Activated CD8-positive, alpha-beta memory T cell treated with anti-CD3 and anti-CD28 coated beads, Interleukin-2, amount 10 ng/mL, durations not matched to agents 7 days and 5 days (primary cell): Measurements from ENCODE around the gene CDKN2D. TPM values are rescaled to one million over a fixed set of nuclear protein-coding genes. Genes with fewer than 3 reads are reported as not detected.
A peak's percentile ranks its signal among the peaks of the same experiment; 100 is the strongest.

Experiments used
- ATAC-seq: fragments of 150-1000 bp; cut with Tn5 transposase; one replicate; pipeline ENCODE4 v1.10.0; 2021; ENCODE audit warnings: moderate library complexity
- CTCF ChIA-PET: fragments of 350-600 bp; sonication (Branson Sonifier 250); formaldehyde crosslinking; loops from one replicate; lab custom pipeline; 2021; ENCODE audit warnings: antibody characterized with exemption; lab: Charles Lee
- DNase-seq: peaks from one replicate; pipeline ENCODE4 v3.0.0-alpha.2; 2020
- H3K27ac Mint-ChIP-seq: one replicate; pipeline ENCODE4 v1.8.0; 2021; ENCODE audit warnings: mild to moderate bottlenecking, mixed read lengths
- H3K27me3 Mint-ChIP-seq: one replicate; pipeline ENCODE4 v1.8.0; 2021; ENCODE audit warnings: mixed read lengths
- H3K36me3 Mint-ChIP-seq: one replicate; pipeline ENCODE4 v1.8.0; 2021; ENCODE audit warnings: mild to moderate bottlenecking, mixed read lengths
- H3K4me1 Mint-ChIP-seq: one replicate; pipeline ENCODE4 v1.8.0; 2021; ENCODE audit warnings: mixed read lengths
- H3K4me3 Mint-ChIP-seq: one replicate; pipeline ENCODE4 v1.8.0; 2021; ENCODE audit warnings: mild to moderate bottlenecking, moderate library complexity, mixed read lengths
- H3K9me3 Mint-ChIP-seq: one replicate; pipeline ENCODE4 v1.8.0; 2022; ENCODE audit warnings: low read depth, mixed read lengths
- total RNA-seq, 2 experiments: library from RNA; stranded (reverse); gene quantifications; one replicate each; pipeline ENCODE4 v1.2.3, GENCODE V29; 2021

The CDKN2D gene
- total RNA-seq, 2 experiments from 2014 or later, result 40.9 to 73.3 TPM

GRCh38 chr19:10593820-10594637 lies 25.2 kb upstream of the CDKN2D start:
- DNase-seq, result no peak
- Mint-ChIP-seq H3K27ac (no peak overlapping the region), H3K4me3 (no peak overlapping the region), H3K27me3 (no peaks in the 10 kb centered on the region), H3K4me1 (peaks cover 28% of the 10 kb centered on the region), H3K36me3 (no peaks in the 10 kb centered on the region), H3K9me3 (no peaks in the 10 kb centered on the region)
- CTCF ChIA-PET, result interaction anchor here (1.4 to 3.9 kb wide), 6 partner anchors 10 to 110 kb away, joined by 3 to 33 read pairs (median 14); no protein-coding TSS in a partner anchor
- ATAC-seq, result no peak

DNA sequence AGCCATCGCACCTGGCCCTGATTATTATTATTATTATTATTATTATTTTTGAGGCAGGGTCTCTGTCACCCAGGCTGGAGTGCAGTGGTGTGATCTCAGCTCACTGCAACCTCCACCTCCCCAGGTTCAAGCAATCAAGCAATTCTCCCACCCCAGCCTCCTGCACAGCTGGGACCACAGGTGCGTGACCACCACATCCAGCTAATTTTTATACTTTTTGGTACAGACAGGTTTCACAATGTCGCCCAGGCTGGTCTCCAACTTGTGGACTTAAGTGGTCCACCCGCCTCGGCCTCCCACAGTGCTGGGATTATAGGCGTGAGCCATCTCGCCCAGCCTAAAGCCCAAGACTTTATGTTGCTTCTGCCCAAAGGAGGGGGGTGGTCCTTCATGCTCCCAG lies 24.4 kb upstream of the CDKN2D start:
- no peaks in the 10 kb centered on the region for H3K36me3 Mint-ChIP-seq
- peaks cover 28% of the 10 kb centered on the region for H3K4me1 Mint-ChIP-seq
- CTCF ChIA-PET, result interaction anchor here (0.7 to 2.2 kb wide), 4 partner anchors 11 to 106 kb away, joined by 3 to 18 read pairs (median 6); no protein-coding TSS in a partner anchor
- no peak overlapping the region for H3K27ac Mint-ChIP-seq
- H3K9me3 Mint-ChIP-seq, result no peaks in the 10 kb centered on the region
- H3K27me3 Mint-ChIP-seq, result no peaks in the 10 kb centered on the region
- DNase-seq, result no peak
- ATAC-seq, result no peak
- H3K4me3 Mint-ChIP-seq, result no peak overlapping the region

GRCh38 chr19:10587839-10588150 lies 19.0 kb upstream of the CDKN2D start:
- no peaks in the 10 kb centered on the region for H3K36me3 Mint-ChIP-seq
- CTCF ChIA-PET, result interaction anchor here (0.8 to 1.9 kb wide), 2 partner anchors 11 to 57 kb away, joined by 3 to 5 read pairs; no protein-coding TSS in a partner anchor
- DNase-seq (no peak), ATAC-seq (no peak)
- no peak overlapping the region for H3K4me3 Mint-ChIP-seq
- no peak overlapping the region for H3K27ac Mint-ChIP-seq
- no peaks in the 10 kb centered on the region for H3K9me3 Mint-ChIP-seq
- H3K27me3 Mint-ChIP-seq, result peaks cover 13% of the 10 kb centered on the region
- H3K4me1 Mint-ChIP-seq, result peaks cover 16% of the 10 kb centered on the region

GRCh38 chr19:10587022-10587838 lies 18.5 kb upstream of the CDKN2D start, which contains the start of gene AP1M2:
TSS of gene AP1M2 (minus strand) at chr19:10587312. CDS start at chr19:10587231, 81 bp downstream.
- no peaks in the 10 kb centered on the region for H3K9me3 Mint-ChIP-seq
- H3K4me1 Mint-ChIP-seq, result peaks cover 16% of the 10 kb centered on the region
- CTCF ChIA-PET, result interaction anchor here (8.2 kb wide), 1 partner anchor 58 kb away, joined by 281 read pairs; no protein-coding TSS in a partner anchor
- no peak for ATAC-seq
- no peak within 1 kb of the TSS for H3K27ac Mint-ChIP-seq
- no peak for DNase-seq
- H3K4me3 Mint-ChIP-seq, result no peak within 1 kb of the TSS
- H3K36me3 Mint-ChIP-seq, result no peaks in the 10 kb centered on the region
- H3K27me3 Mint-ChIP-seq, result peaks cover 13% of the 10 kb centered on the region

GRCh38 chr19:10586396-10586795 lies 17.6 kb upstream of the CDKN2D start:
- Mint-ChIP-seq H3K27me3 (peaks cover 13% of the 10 kb centered on the region), H3K27ac (no peak overlapping the region), H3K4me3 (no peak overlapping the region), H3K9me3 (no peaks in the 10 kb centered on the region), H3K36me3 (no peaks in the 10 kb centered on the region), H3K4me1 (peaks cover 20% of the 10 kb centered on the region)
- CTCF ChIA-PET, result interaction anchor here (8.2 kb wide), 1 partner anchor 59 kb away, joined by 281 read pairs; no protein-coding TSS in a partner anchor
- DNase-seq, result no peak
- no peak for ATAC-seq

DNA sequence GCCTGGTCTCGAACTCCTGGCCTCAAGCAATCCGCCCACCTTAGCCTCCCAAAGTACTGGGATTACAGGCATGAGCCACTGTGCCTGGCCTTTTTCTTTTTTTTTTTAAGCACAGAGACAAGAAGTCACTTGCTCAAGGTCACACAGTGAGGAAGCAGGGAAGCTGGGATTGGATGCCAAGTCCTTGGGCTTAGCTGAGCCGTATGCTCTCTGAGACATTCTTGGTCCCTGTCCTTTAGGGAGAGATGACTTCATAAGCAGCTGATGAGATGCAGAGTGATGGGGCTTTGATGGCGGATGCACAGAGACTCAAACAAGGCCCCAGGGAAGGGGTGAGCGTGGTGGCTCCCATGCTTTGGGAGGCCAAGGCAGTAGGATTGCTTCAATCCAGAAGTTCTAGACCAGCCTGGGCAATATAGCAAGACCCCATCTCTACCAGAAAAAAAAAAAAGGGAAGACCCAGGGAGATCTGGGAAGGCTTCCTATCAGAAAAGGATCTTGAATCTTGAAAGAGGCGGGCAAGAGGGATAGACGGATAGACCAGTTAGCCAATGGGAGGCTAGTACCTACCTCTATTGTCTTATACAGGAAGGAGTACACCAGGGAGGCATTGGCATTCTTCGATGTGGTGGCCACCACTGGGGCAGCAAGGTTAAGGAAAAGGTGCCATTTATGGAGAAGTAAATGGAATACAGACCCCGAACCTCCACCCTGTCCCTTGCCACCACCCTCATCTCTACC lies 14.4 kb upstream of the CDKN2D start:
- DNase-seq (no peak), ATAC-seq (no peak)
- Mint-ChIP-seq H3K27me3 (peaks cover 13% of the 10 kb centered on the region), H3K4me1 (peaks cover 26% of the 10 kb centered on the region), H3K4me3 (no peak overlapping the region), H3K27ac (no peak overlapping the region), H3K9me3 (no peaks in the 10 kb centered on the region), H3K36me3 (no peaks in the 10 kb centered on the region)
- CTCF ChIA-PET, result interaction anchor here (1.9 to 8.2 kb wide), 8 partner anchors 11 to 118 kb away, joined by 7 to 281 read pairs (median 26); partner anchors contain the start of gene QTRT1

GRCh38 chr19:10582091-10582490 lies 13.3 kb upstream of the CDKN2D start:
- no peak for ATAC-seq
- CTCF ChIA-PET, result interaction anchor here (0.8 to 8.2 kb wide), 26 partner anchors 8 to 276 kb away, joined by 3 to 281 read pairs (median 8); partner anchors contain the start of genes DNM2, QTRT1 and TMED1
- Mint-ChIP-seq H3K36me3 (no peaks in the 10 kb centered on the region), H3K27ac (no peak overlapping the region), H3K9me3 (no peaks in the 10 kb centered on the region), H3K4me1 (peaks cover 20% of the 10 kb centered on the region), H3K27me3 (peaks cover 6% of the 10 kb centered on the region), H3K4me3 (no peak overlapping the region)
- DNase-seq, result no peak

- Mint-ChIP-seq H3K27me3 (no peaks in the 10 kb centered on the region), H3K27ac (no peak overlapping the region), H3K4me3 (no peak overlapping the region), H3K9me3 (no peaks in the 10 kb centered on the region), H3K4me1 (peaks cover 20% of the 10 kb centered on the region), H3K36me3 (no peaks in the 10 kb centered on the region)
- CTCF ChIA-PET, result interaction anchor here (0.6 to 8.2 kb wide), 49 partner anchors 9 to 286 kb away, joined by 3 to 281 read pairs (median 6); partner anchors contain the start of genes DNM2, QTRT1, S1PR5 and TMED1
- DNase-seq, result peak; percentile 94
- ATAC-seq, result peak; percentile 96
Measured at GRCh38 chr19:10580979-10581631, 12.3 kb upstream of the CDKN2D start.

GRCh38 chr19:10577951-10578350 lies 9.2 kb upstream of the CDKN2D start:
- Mint-ChIP-seq H3K9me3 (no peaks in the 10 kb centered on the region), H3K36me3 (no peaks in the 10 kb centered on the region), H3K27me3 (no peaks in the 10 kb centered on the region), H3K27ac (no peak overlapping the region), H3K4me3 (no peak overlapping the region), H3K4me1 (peaks cover 22% of the 10 kb centered on the region)
- no peak for DNase-seq
- ATAC-seq, result no peak
- CTCF ChIA-PET, result interaction anchor here (7.6 kb wide), 1 partner anchor 123 kb away, joined by 123 read pairs; the partner anchor contains the start of gene QTRT1

GRCh38 chr19:10575011-10575716 lies 6.4 kb upstream of the CDKN2D start:
- Mint-ChIP-seq H3K36me3 (peaks cover 2% of the 10 kb centered on the region), H3K4me1 (peaks cover 22% of the 10 kb centered on the region)

GRCh38 chr19:10574462-10574861 lies 5.7 kb upstream of the CDKN2D start:
- Mint-ChIP-seq H3K27ac (no peak overlapping the region), H3K4me1 (peaks cover 27% of the 10 kb centered on the region), H3K27me3 (no peaks in the 10 kb centered on the region), H3K9me3 (no peaks in the 10 kb centered on the region), H3K36me3 (peaks cover 2% of the 10 kb centered on the region), H3K4me3 (no peak overlapping the region)
- no peak for DNase-seq
- CTCF ChIA-PET, result interaction anchor here (0.9 to 5.6 kb wide), 5 partner anchors 22 to 171 kb away, joined by 3 to 57 read pairs (median 18); partner anchors contain the start of gene CDC37
- no peak for ATAC-seq

More at GRCh38 chr19:10575011-10575716, 6.4 kb upstream of the CDKN2D start:
- no peak overlapping the region for H3K27ac Mint-ChIP-seq
- DNase-seq (no peak), ATAC-seq (no peak)
- H3K27me3 Mint-ChIP-seq, result no peaks in the 10 kb centered on the region
- no peak overlapping the region for H3K4me3 Mint-ChIP-seq
- CTCF ChIA-PET, result interaction anchor here (0.9 to 3.0 kb wide), 6 partner anchors 29 to 172 kb away, joined by 3 to 14 read pairs (median 4); partner anchors contain the start of genes CDC37 and DNM2
- H3K9me3 Mint-ChIP-seq, result no peaks in the 10 kb centered on the region
